Lower leg skin (tissue), 3 donors: ENCODE results near the gene GAS6.

ENCODE experiments used
- CTCF ChIP-seq, 3 donors: fragments of 450-650 bp; IDR thresholded peaks; one replicate each; pipeline ENCODE4 v1.5.1; 2016; ENCODE audit warnings: antibody characterized with exemption in 3 of 3, mild to moderate bottlenecking in 3 of 3, moderate library complexity in 2 of 3
- POLR2A ChIP-seq, 2 donors: fragments of 450-650 bp; IDR thresholded peaks; one replicate each; pipeline ENCODE4 v1.6.1; 2016 to 2017; ENCODE audit warnings: antibody characterized with exemption in 2 of 2, mild to moderate bottlenecking in 1 of 2, moderate library complexity in 1 of 2

- TF ChIP-seq CTCF (IDR thresholded peaks at IDR 0.05) (no peak), POLR2A (IDR thresholded peaks at IDR 0.05) (no peak)
Measured at GRCh38 chr13:113771709-113772331, 92.1 kb downstream of the GAS6 start.
